GM18873 (cell line): Measurements from ENCODE around the gene KIF25.

ENCODE experiments used
- ATAC-seq: cut with Tn5 transposase; IDR thresholded peaks from one replicate; pipeline ENCODE4 v1.9.1; 2021; ENCODE audit warnings: mild to moderate bottlenecking, moderate library complexity, moderate number of reproducible peaks; ENCODE audit not compliant: unreplicated experiment, low FRiP score

The KIF25 gene

DNA sequence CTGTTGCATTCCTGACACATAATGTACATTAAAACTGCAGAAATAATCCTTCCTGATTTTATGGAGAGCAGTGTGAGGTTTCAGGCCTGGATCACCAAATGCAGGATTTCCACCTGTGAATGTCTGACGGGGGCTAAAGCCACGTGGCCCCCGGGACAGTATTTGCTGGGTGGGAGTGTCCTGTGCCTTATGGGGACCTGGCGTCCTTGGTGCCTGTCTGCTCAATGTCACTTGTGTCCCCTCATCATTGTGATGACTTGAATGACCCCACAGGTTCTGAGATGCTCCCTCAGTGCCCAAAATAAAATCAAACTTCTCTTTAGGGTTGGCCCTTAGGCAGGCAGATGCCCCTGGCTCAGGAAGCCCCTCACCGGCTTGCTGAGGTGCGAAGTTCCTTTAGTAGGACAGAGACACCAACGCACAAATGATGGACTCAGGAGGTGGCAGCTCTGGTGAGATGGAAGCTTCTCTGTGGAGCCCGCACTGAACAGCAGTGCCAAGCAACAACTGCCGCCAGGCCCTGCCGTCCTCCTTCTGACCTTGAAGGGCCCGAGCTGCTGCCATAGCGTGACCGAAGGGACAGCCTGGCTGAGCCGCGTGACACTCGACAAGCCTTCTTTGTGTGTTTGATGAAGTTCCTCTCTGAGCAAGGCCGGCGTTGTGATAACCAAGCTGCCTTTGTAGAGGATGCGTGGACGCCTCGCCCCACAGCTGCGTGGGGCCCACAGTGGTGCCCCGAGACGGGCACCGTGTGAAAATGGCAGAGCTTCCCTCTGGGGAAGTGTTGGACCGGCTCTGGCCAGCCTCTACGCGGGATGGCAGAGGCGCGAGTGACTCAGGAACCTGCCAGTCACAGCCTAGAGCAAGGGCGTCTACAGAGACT lies 50.6 kb downstream of the KIF25 start:
- ATAC-seq: no peak

DNA sequence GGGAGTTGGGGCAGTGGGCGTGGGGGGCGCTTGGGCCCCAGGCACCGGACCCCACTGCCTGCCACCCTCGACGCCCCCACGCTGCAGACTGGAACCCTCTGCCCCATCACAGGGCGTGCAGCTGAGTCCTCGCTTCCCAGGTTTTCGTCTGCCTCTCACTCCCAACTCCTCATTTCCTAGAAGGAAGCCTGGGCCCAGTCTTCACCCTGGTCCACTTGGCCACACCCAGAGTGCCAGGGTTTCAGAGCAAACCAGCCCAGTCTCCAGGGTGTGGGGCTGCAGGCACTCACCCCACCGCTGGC lies 51.2 kb downstream of the KIF25 start:
- no peak for ATAC-seq

GRCh38 chr6:168049277-168049676 lies 51.8 kb downstream of the KIF25 start:
- no peak for ATAC-seq

GRCh38 chr6:168049706-168050224 lies 52.3 kb downstream of the KIF25 start:
- ATAC-seq: no peak

DNA sequence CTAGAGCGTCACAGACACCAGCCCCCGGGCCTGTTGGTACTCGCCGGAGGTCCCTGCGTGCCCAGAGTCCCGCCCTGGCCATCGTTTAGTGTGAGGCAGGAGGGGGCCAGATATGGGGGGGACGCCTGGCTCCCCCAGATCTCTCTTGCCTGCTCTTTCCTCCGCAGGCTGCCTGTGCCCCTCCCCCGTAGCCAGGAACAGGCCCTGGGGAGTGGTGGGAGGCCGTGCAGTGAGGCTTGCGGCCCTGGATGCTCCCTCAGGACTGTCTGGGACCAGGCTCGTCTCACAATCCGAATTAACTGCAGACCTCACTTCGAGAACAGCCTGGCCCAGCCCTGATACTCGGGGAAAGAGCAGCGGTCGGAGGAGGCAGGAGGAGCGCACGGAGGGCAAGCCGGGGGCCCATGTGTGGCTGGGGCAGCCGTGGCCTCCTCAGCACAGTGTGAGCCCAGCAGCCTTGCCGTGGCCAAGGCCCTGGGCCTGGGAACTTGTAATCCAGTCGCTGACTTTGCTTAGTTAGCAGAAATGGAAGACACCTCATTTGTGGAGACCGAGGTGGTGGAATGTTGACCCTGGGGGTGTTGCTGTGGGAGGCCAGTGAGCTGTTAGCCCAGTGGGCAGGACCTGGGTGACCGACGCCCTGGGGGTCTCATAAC lies 52.9 kb downstream of the KIF25 start:
- ATAC-seq: no peak

DNA sequence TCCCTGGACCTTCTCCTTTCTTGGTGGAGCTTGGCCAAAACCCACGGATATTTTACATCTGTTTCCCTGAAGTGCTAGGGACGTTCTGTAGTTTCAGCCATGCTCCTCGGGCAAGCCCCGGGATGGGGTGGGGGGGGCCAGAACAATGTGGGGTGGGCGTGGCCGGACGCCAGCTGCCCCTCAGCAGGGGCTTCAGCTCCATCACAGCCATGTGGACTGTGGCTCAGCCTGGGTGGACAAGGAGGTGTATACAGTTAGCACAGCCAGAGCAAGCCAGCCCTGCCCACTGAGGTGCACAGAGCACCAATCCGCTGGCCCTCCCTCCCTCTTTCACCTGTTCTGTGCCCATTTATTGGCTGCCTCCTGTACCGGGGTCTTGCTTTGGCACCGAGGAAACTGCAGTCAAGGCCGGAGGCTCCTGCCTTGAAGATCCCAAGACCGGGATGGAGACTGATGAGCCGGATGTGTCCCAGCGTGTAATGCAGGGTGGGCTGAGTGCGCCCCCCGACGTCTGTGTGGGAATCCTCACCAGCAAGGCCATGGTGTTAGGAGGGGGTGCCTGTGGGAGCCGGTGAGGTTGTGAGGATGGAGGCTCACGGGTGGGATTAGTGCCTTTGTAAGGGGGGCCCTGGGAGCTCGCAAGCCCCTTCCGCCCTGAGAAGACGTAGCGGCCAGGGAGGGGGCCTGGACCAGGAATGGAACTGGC lies 53.6 kb downstream of the KIF25 start:
- ATAC-seq: no peak

DNA sequence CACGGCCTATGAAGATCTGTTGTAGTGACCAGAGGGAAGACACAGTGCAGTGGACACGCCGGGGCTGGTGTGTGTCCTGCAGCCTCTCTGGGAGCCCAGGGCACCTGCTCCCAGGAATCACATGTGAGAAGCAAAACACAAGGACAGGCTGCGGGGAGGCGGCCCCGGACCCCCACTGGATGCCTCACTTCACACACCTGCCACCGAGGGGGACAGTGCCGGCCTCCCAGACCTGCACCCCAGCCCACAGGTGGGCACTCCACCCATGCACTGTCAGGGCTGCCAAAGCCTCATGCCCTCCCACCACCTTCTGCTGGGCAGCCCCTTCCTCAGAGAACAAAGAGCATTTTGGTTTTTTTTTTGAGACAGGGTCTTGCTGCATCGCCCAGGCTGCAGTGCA lies 54.2 kb downstream of the KIF25 start:
- ATAC-seq: no peak

DNA sequence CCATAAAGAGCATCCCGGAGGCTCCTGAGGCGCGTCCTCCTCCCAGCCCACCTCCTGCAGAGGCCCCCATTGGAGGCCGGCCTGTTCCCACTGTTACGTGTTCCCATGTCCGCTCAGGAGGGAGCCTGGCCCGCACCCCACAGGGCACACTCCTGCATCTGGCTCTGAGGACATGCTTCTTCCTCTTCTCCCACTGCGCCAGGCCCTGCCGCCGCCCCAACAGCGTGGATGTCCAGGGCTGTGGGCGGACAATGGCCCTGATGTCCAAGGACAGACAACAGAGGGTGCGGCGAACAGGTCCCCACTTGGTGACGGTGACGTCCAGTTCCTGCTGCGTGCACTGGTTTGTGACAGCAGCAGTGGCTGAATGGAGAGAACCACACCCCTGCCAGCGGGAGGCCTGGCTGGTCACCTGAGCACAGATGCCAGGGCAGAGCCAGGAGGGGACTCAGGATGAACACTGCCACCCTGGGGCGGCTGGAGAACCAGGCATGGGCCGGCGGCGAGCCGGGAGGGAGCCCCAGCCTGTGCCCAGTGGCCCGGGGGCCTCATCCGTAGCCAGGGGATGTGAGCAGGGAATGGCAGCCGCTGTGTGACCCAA lies 54.9 kb downstream of the KIF25 start:
- no peak for ATAC-seq

GRCh38 chr6:168053086-168053956 lies 55.9 kb downstream of the KIF25 start:
- ATAC-seq: no peak

DNA sequence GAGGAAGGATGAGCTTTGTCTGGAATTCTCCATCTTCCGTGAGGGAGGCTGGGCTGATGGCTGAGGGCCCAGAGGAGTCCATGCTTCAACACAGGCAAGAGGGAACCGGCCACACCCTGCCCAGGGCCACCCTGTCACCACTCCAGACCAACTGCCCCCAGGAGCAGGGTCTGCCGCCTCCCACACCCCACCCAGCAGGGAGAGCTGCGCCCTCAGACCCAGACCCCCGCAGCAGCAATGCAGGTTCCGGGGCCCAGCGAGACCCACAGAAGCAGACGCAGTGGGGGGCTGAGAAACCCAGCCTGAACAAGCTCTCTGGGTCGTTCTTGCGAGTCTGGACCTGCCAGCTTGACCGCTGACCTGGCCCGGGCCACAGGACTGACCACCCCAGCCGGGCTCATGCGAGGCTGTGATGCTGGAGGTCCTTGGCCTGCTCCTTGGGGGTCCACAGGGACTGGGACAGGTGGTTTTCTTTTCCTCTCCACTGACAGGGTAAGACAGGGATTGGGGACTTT lies 56.5 kb downstream of the KIF25 start:
- ATAC-seq: no peak

DNA sequence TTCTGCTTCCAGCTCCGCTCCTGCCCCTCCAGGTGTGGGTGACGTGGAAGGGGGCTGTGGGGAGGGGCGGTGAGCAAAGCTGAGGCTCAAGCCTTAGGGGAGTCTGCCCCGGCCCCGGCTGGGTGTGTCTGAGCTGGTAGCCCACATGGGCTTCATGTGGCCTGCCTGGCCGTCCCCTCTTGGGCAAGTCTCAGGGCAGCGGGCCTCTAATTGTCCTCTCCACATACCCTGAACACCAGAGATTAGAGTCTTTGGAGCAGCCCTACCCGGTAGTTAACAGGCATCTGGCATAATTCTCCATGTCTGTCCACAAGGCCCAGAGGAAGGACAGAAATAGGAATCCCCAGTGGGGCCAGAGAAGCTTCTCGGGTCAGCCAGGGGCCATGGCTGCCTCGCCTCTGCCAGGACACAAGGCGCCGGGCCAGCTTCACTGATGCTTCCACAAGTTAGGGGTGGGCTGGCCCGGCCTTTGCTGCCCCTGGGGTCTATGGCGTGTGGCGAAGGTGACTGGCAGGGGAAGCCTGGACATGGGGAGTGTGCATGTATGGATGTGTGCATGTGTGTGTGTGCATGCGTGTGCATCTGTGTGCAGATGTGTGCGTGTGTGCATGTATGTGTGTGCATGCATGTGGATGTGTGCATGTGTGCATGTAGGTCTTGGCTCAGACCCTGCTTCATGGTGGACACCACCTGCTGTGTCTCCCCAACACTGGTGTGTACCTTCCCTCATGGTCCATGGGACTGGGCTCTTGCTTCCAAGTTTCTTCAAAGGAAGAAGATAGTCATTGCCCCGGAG lies 57.5 kb downstream of the KIF25 start:
- ATAC-seq: no peak

GRCh38 chr6:168055696-168056489 lies 58.4 kb downstream of the KIF25 start:
- no peak for ATAC-seq

DNA sequence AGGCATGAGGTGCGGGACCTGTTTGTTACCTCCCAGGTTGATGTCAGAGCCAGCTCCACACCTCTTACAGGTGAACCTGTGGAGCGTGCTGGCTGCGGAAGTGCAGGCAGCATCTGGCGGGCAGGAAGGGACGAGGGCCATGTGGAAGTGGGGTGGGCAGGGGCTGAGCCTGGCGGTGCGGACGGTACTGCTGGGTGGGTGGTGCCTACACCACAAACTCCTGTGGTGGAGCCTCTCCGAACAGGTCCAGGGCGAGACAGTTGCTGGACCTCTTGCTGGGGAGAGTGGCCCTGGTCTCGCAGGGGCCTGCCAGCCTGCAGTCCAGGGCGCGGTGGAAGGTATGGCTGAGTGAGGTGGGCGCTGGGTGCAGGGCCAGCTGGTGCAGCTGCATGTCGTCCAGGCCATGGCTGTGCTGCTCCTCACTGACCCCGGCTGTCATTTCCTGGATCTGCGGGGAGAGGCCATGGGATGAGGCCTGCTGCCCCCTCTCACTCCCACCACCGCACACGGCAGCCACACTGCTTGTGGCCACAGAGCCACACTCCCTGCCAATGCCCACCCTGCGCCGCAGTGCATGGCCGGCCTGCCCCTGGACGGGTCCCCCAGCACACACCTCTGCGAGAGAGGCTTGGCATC lies 59.5 kb downstream of the KIF25 start:
- no peak for ATAC-seq

- no peak for ATAC-seq
Observed at GRCh38 chr6:168057836-168058235, 60.4 kb downstream of the KIF25 start.

- ATAC-seq: no peak
Observed at GRCh38 chr6:168058691-168059551, 61.5 kb downstream of the KIF25 start.

DNA sequence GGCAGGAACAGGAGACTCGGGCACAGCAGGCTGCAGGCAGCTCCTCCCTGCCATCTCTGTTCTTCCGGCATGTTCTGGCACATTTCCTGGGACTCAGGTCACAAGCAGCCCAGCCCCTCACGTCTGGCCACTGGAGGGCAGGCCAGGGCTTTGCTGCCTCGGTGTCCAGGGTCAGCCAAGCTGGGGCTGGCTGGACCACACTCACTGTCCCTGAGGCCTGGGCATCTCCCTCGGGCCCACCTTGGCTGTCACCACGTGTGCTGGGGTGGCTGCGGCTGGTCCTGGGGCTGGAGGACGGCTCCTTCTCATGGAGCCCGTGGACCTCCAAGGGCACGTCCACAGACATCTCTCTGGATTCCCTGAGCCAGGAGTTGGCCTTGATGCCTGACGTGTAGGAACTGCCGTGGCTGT lies 63.1 kb downstream of the KIF25 start:
- ATAC-seq: no peak
